AG08395 (cell line): ENCODE data around the gene SPARC.
"Not testable (repeated sequence)": the region's sequence is repeated elsewhere in the genome, so short reads cannot be mapped to it uniquely, and the experiment has no call there.

Experiments
- DNase-seq: peaks from one replicate; pipeline ENCODE4 v3.0.0; 2012; ENCODE audit warnings: mixed read lengths, low spot score

Gene SPARC

GRCh38 chr5:151686674-151687407 is at the start of gene SPARC:
TSS of gene SPARC (minus strand) at chr5:151686915. CDS start at chr5:151676188, 10,727 bp downstream.
- DNase-seq = peak; percentile 84

- no peak for DNase-seq
Measured at GRCh38 chr5:151735646-151736045, 48.9 kb upstream of the SPARC start.

GRCh38 chr5:151734064-151734408 is 47.3 kb upstream of the SPARC start:
- no peak for DNase-seq

GRCh38 chr5:151733358-151734063 is 46.8 kb upstream of the SPARC start:
- peak; percentile 72 for DNase-seq

GRCh38 chr5:151730381-151730780 is 43.7 kb upstream of the SPARC start:
- DNase-seq = no peak

- DNase-seq = not testable (repeated sequence)
Measured at GRCh38 chr5:151729597-151729996, 42.9 kb upstream of the SPARC start.

GRCh38 chr5:151724360-151724759 is 37.6 kb upstream of the SPARC start:
- no peak for DNase-seq

GRCh38 chr5:151722546-151722945 is 35.8 kb upstream of the SPARC start:
- no peak for DNase-seq

- no peak for DNase-seq
Measured at GRCh38 chr5:151721812-151722391, 35.2 kb upstream of the SPARC start.

GRCh38 chr5:151721087-151721646 is 34.5 kb upstream of the SPARC start:
- DNase-seq = no peak

GRCh38 chr5:151720215-151720614 is 33.5 kb upstream of the SPARC start:
- no peak for DNase-seq

GRCh38 chr5:151719228-151720000 is 32.7 kb upstream of the SPARC start:
- no peak for DNase-seq

- peak; percentile 77 for DNase-seq
Measured at GRCh38 chr5:151718646-151719045, 31.9 kb upstream of the SPARC start.

GRCh38 chr5:151718153-151718552 is 31.4 kb upstream of the SPARC start:
- DNase-seq = peak; percentile 62

GRCh38 chr5:151717416-151717815 is 30.7 kb upstream of the SPARC start:
- DNase-seq = no peak

GRCh38 chr5:151709109-151709735 is 22.5 kb upstream of the SPARC start:
- DNase-seq = no peak

- DNase-seq = peak; percentile 22
Measured at GRCh38 chr5:151708126-151708525, 21.4 kb upstream of the SPARC start.

GRCh38 chr5:151707567-151707966 is 20.9 kb upstream of the SPARC start:
- DNase-seq = no peak

- DNase-seq = peak; percentile 5
Measured at GRCh38 chr5:151706906-151707305, 20.2 kb upstream of the SPARC start.

- DNase-seq = no peak
Measured at GRCh38 chr5:151703780-151704179, 17.1 kb upstream of the SPARC start.

GRCh38 chr5:151703227-151703626 is 16.5 kb upstream of the SPARC start:
- DNase-seq = no peak

GRCh38 chr5:151700820-151701219 is 14.1 kb upstream of the SPARC start:
- DNase-seq = no peak
